Stromal cell of bone marrow (primary cell): ENCODE data around the gene GPR132.
"Not testable (repeated sequence)": the region's sequence is repeated elsewhere in the genome, so short reads cannot be mapped to it uniquely, and the experiment has no call there.

Source experiments
- DNase-seq: peaks from one replicate; pipeline ENCODE4 v3.0.0-alpha.2; 2012; ENCODE audit warnings: low read depth

The GPR132 gene

GRCh38 chr14:105091054-105091516, 25.9 kb upstream of the GPR132 start:
- DNase-seq = no peak

GRCh38 chr14:105090493-105091053, 25.3 kb upstream of the GPR132 start:
- peak; percentile 41 for DNase-seq

- DNase-seq = no peak
Measured at GRCh38 chr14:105089746-105090492, 24.7 kb upstream of the GPR132 start.

- DNase-seq = no peak
Measured at GRCh38 chr14:105088812-105089745, 23.8 kb upstream of the GPR132 start.

GRCh38 chr14:105087963-105088811, 23.0 kb upstream of the GPR132 start:
- no peak for DNase-seq

- no peak for DNase-seq
Measured at GRCh38 chr14:105087308-105087962, 22.2 kb upstream of the GPR132 start.

GRCh38 chr14:105086833-105087307, 21.6 kb upstream of the GPR132 start:
- DNase-seq = peak; percentile 40

GRCh38 chr14:105085766-105086165, 20.5 kb upstream of the GPR132 start:
- no peak for DNase-seq

GRCh38 chr14:105084741-105085571, 19.7 kb upstream of the GPR132 start:
- DNase-seq = no peak

- no peak for DNase-seq
Measured at GRCh38 chr14:105083926-105084685, 18.9 kb upstream of the GPR132 start.

- no peak for DNase-seq
Measured at GRCh38 chr14:105082703-105083102, 17.5 kb upstream of the GPR132 start.

- DNase-seq = not testable (repeated sequence)
Measured at GRCh38 chr14:105081473-105081872, 16.2 kb upstream of the GPR132 start.

- DNase-seq = no peak
Measured at GRCh38 chr14:105080161-105080560, 14.9 kb upstream of the GPR132 start.

- DNase-seq = no peak
Measured at GRCh38 chr14:105078294-105078693, 13.1 kb upstream of the GPR132 start.

GRCh38 chr14:105077649-105077995, 12.4 kb upstream of the GPR132 start:
- no peak for DNase-seq

GRCh38 chr14:105076805-105077648, 11.8 kb upstream of the GPR132 start:
- DNase-seq = no peak

- DNase-seq = no peak
Measured at GRCh38 chr14:105076296-105076804, 11.1 kb upstream of the GPR132 start.
